ENCODE results near the gene C1orf159.
"Not testable (repeated sequence)": the region's sequence is repeated elsewhere in the genome, so short reads cannot be mapped to it uniquely, and the experiment has no call there.

GRCh38 chr1:1077396-1077795, 38.5 kb downstream of the C1orf159 start:
- not testable (repeated sequence) for TF ChIP-seq CTCF (optimal IDR thresholded peaks at IDR 0.05 in 1 of 3, IDR thresholded peaks at IDR 0.05 in 1 of 3, conservative IDR thresholded peaks at IDR 0.05 in 1 of 3; ENCODE audit: extremely low read depth in 1 of 3, insufficient read depth in 2 of 3, low read length in 3 of 3); EZH2 (IDR thresholded peaks at IDR 0.05; ENCODE audit: low read length)

All from keratinocyte (primary cell).